ENCODE results near the gene PSME2. TPM values are rescaled to one million over a fixed set of nuclear protein-coding genes. Genes with fewer than 3 reads are reported as not detected.
A peak's percentile ranks its signal among the peaks of the same experiment; 100 is the strongest.

Gene PSME2
- total and polyA plus RNA-seq, 9 of the 15 experiments (the other 6 are each of a cell fraction or from before 2014, with no cell fraction given) = 111 to 579 (median 159) TPM

- TF ChIP-seq CHAMP1 (IDR thresholded peaks at IDR 0.05) (no peak), TCF7L2 (IDR thresholded peaks at IDR 0.05; ENCODE audit: low read depth, low read length) (no peak), POLR3G (IDR thresholded peaks at IDR 0.05; ENCODE audit: extremely low read depth, insufficient read length, insufficient replicate concordance) (no peak), BHLHE40 (IDR thresholded peaks at IDR 0.05; ENCODE audit: low read length) (no peak), ZNF239 (CRISPR knock-in tag; IDR thresholded peaks at IDR 0.05) (no peak), MTA2 (IDR thresholded peaks at IDR 0.05; ENCODE audit: low read depth) (no peak), FOS (IDR thresholded peaks at IDR 0.05; ENCODE audit: extremely low read depth, insufficient read length) (peak; percentile 80), NEUROD1 (IDR thresholded peaks at IDR 0.05; ENCODE audit: borderline replicate concordance, low read depth, low read length, partially characterized antibody) (peak; percentile 75), ZNF436 (CRISPR knock-in tag; IDR thresholded peaks at IDR 0.05) (no peak), SP2 (IDR thresholded peaks at IDR 0.05; ENCODE audit: extremely low read depth, low read depth, low read length, poor library complexity, severe bottlenecking) (peak; percentile 45), MAFK (IDR thresholded peaks at IDR 0.05; ENCODE audit: low read length) (no peak), TRIM25 (IDR thresholded peaks at IDR 0.05; ENCODE audit: borderline replicate concordance) (no peak), SLC30A9 (CRISPR knock-in tag; IDR thresholded peaks at IDR 0.05) (no peak), MTA3 (IDR thresholded peaks at IDR 0.05; ENCODE audit: borderline replicate concordance) (no peak; the same call in 1 of the 2 replicates), JUN (IDR thresholded peaks at IDR 0.05; ENCODE audit: borderline replicate concordance, low read depth, low read length) (no peak), JUN (CRISPR knock-in tag; IDR thresholded peaks at IDR 0.05; ENCODE audit: borderline replicate concordance) (no peak), LCOR (CRISPR knock-in tag; IDR thresholded peaks at IDR 0.05) (no peak), PRDM10 (IDR thresholded peaks at IDR 0.05; ENCODE audit: partially characterized antibody) (no peak), ZFP1 (CRISPR knock-in tag; IDR thresholded peaks at IDR 0.05) (no peak), TCF3 (CRISPR knock-in tag; IDR thresholded peaks at IDR 0.05) (no peak), DIDO1 (tag; IDR thresholded peaks at IDR 0.05; ENCODE audit: low read depth) (no peak), SRSF9 (IDR thresholded peaks at IDR 0.05; ENCODE audit: borderline replicate concordance, low read depth, low read length) (no peak)
Observed at GRCh38 chr14:24141097-24141880, 5.1 kb downstream of the PSME2 start, which contains the start of gene EMC9 (continued).

All from K562 (cell line).